Mucosa of rectum (tissue), 2 donors: ENCODE measurements around the gene GOLGA6L10.
"Not testable (repeated sequence)": the region's sequence is repeated elsewhere in the genome, so short reads cannot be mapped to it uniquely, and the experiment has no call there.

ENCODE experiments used
- H3K27ac ChIP-seq, 2 donors: one replicate each; pipeline ENCODE4 v1.7.0; 2013; ENCODE audit warnings: inconsistent platforms in 2 of 2, low read depth in 2 of 2, low read length in 2 of 2
- H3K27me3 ChIP-seq, 2 donors: one replicate each; pipeline ENCODE4 v1.7.0; 2013; ENCODE audit warnings: low read length in 2 of 2; ENCODE audit not compliant: control insufficient read depth in 2 of 2, insufficient read depth in 2 of 2
- H3K36me3 ChIP-seq, 2 donors: one replicate each; pipeline ENCODE4 v1.7.0; 2013; ENCODE audit warnings: low read length in 2 of 2; ENCODE audit not compliant: control insufficient read depth in 2 of 2, insufficient read depth in 2 of 2
- H3K4me1 ChIP-seq, 2 donors: one replicate each; pipeline ENCODE4 v1.7.0; 2013; ENCODE audit warnings: low read length in 2 of 2, mild to moderate bottlenecking in 1 of 2; ENCODE audit not compliant: control insufficient read depth in 2 of 2, insufficient read depth in 2 of 2
- H3K4me3 ChIP-seq, 2 donors: one replicate each; pipeline ENCODE4 v1.7.0; 2013; ENCODE audit warnings: low read length in 2 of 2
- H3K9ac ChIP-seq, 2 donors: one replicate each; pipeline ENCODE4 v1.7.0; 2013; ENCODE audit warnings: low read length in 2 of 2, low read depth in 1 of 2, mild to moderate bottlenecking in 1 of 2
- H3K9me3 ChIP-seq, 2 donors: one replicate each; pipeline ENCODE4 v1.7.0; 2013; ENCODE audit warnings: low read length in 2 of 2; ENCODE audit not compliant: control insufficient read depth in 2 of 2
- donor health status: healthy.
- donor health status: Normal muscosa, but diverticular disease.

GOLGA6L10 gene

GRCh38 chr15:82312586-82313349 is 36.5 kb downstream of the GOLGA6L10 start:
- Histone ChIP-seq H3K4me3 (no peak overlapping the region), H3K36me3 (no peaks in the 10 kb centered on the region), H3K27me3 (no peaks in the 10 kb centered on the region), H3K9me3 (no peaks in the 10 kb centered on the region), H3K27ac (no peak overlapping the region), H3K4me1 (no peaks in the 10 kb centered on the region), H3K9ac (no peak overlapping the region)

DNA sequence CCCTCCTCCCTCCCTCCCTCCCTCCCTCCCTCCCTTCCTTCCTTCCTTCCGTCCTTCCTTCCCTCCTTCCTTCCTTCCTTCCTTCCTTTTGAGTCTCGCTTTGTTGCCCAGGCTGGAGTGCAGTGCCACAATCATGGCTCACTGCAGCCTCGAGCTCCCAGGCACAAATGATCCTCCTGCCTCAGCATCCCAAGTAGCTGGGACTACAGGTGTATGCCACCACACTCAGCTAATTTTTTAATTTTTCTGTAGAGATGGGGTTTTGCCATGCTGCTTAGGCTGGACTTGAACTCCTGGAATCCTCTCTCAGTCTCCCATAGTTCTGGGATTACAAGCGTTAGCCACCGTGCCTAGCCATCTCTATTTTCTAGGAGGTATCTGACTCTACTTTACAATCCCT is 38.0 kb downstream of the GOLGA6L10 start:
- H3K27ac ChIP-seq, H3K9ac ChIP-seq, H3K36me3 ChIP-seq, H3K27me3 ChIP-seq, H3K4me1 ChIP-seq, H3K4me3 ChIP-seq, H3K9me3 ChIP-seq: not testable (repeated sequence)

DNA sequence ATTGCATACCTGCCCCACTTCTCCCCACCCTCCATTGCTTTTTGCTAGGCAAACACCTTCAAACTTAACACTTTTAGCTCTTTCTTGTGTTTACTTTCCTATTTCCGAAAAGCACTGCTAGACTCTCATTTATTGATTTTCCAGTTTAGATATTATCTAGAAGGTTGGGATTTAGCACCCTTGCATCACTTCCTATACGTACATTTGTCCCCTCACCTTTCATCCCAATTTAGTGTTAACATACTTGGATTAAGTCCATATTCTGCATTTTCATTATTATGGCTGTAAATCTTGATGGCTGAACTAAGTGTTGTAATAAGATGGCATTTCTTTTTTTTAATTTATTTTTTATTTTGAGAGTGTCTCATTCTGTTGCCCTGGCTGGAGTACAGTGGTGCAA is 39.5 kb downstream of the GOLGA6L10 start:
- no peak overlapping the region for H3K4me3 ChIP-seq
- H3K4me1 ChIP-seq = no peaks in the 10 kb centered on the region
- no peaks in the 10 kb centered on the region for H3K27me3 ChIP-seq
- H3K9ac ChIP-seq = no peak overlapping the region
- no peak overlapping the region for H3K27ac ChIP-seq
- H3K36me3 ChIP-seq = no peaks in the 10 kb centered on the region
- no peaks in the 10 kb centered on the region for H3K9me3 ChIP-seq

DNA sequence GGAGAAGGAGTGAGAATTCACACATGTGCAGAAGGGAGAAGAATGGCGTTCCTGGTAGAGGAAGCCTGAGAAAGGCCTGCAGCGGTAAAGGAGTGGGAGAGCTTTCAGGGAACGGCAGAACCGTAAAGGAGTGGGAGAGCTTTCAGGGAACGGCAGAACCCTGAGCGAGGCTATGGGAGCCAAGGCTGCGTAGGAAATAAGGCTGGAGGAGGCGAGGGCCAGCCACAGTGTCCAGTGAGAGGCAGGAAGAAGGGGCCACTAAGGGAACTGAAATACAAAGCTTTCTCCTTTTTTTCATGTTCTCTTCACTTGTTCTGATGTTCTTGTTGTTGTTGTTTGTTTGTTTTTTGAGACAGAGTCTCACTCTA is 41.6 kb downstream of the GOLGA6L10 start:
- Histone ChIP-seq H3K27ac (no peak overlapping the region), H3K9me3 (no peaks in the 10 kb centered on the region), H3K9ac (no peak overlapping the region), H3K27me3 (no peaks in the 10 kb centered on the region), H3K36me3 (no peaks in the 10 kb centered on the region), H3K4me3 (no peak overlapping the region), H3K4me1 (no peaks in the 10 kb centered on the region)

DNA sequence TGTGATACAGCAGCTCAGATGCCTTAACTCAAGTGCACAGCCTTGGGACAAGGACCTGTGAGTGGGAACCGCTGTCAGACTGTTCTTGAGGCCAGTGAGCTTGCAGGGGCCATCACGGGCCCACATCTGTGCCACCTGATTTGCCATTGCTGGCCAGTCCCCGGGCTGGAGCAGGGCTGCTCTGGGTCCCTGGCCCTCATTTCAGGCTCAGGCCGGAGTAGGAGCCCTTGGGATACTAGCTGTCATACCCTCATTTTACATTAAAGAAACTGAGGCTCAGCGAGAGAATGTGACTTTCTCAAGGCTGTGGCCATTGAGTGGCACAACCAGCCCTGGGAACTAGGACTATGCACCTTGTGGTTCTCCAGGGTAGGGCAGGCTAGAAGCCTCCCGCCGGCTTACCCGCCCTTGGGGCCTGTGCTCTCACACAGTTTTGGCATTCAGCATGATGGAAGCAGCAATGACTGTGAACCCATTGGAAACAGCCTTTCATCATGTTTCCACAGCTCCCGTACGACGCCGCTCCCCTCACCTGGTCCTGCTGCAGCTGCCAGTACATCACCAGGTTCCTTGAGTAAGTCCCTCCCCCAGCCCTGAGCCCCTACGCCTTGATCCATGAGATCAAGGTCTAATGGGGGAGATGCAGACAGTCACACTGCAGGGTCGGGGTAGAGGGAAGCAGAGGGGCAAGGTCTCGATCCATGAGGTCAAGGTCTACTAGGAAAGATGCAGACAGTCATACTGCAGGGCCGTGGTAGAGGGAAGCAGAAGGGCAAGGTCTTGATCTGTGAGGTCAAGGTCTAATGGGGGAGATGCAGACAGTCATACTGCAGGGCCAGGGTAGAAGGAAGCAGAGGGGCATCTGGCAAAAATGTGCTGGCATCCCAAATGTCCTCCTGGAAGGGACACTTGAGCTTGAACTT is 42.2 kb downstream of the GOLGA6L10 start:
- Histone ChIP-seq H3K27me3 (no peaks in the 10 kb centered on the region), H3K27ac (no peak overlapping the region), H3K9ac (no peak overlapping the region), H3K36me3 (no peaks in the 10 kb centered on the region), H3K9me3 (no peaks in the 10 kb centered on the region), H3K4me1 (no peaks in the 10 kb centered on the region), H3K4me3 (no peak overlapping the region)

- no peak overlapping the region for H3K9ac ChIP-seq
- H3K27me3 ChIP-seq = no peaks in the 10 kb centered on the region
- no peak overlapping the region for H3K4me3 ChIP-seq
- no peak overlapping the region for H3K27ac ChIP-seq
- no peaks in the 10 kb centered on the region for H3K9me3 ChIP-seq
- no peaks in the 10 kb centered on the region for H3K4me1 ChIP-seq
- no peaks in the 10 kb centered on the region for H3K36me3 ChIP-seq
Measured at GRCh38 chr15:82305621-82306048, 43.6 kb downstream of the GOLGA6L10 start.

- Histone ChIP-seq H3K4me1 (no peaks in the 10 kb centered on the region), H3K27me3 (no peaks in the 10 kb centered on the region), H3K36me3 (no peaks in the 10 kb centered on the region), H3K9ac (no peak overlapping the region), H3K27ac (no peak overlapping the region), H3K9me3 (no peaks in the 10 kb centered on the region), H3K4me3 (no peak overlapping the region)
Measured at GRCh38 chr15:82304778-82305090, 44.5 kb downstream of the GOLGA6L10 start.

DNA sequence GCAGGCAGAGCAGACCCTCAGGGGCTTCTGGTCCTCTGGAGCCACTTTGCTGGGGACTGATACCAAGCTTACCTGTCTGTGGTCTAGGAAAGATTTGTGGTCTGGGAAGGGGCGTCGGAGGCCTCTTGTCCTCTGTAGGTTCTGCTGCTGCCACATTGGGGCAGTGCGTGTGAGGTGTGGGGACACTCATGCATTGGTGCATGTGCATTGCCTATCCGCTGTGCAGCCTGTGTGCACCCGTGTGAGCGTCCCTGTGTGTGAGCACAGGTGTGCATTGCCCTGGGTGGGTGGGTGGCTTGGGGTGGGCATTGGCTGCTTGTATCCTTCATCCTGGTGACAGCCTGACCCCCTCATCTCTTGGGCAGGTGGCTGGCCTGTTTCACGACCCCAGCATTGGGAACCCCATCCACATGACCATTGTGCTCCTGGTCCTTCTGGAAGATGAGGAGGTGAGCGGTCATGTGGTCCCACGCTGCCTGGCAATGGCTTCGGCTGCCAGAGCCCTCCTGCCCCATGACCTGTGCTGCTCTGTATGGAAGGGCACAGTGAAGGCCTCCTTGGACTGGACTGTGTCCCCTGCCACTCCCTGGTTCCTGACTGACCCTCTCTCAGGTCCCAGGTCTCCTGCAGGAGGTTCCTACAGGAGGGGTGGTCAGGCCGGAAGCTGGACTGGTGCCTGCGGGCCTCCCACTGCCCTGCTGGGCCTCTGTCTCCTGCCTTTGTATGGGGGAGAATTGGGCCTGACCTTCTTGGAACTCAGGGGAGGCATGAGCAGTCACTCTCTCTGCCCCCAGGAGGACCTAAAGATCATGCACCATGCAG is 45.1 kb downstream of the GOLGA6L10 start:
- Histone ChIP-seq H3K4me1 (no peaks in the 10 kb centered on the region), H3K9ac (no peak overlapping the region), H3K27me3 (no peaks in the 10 kb centered on the region), H3K27ac (no peak overlapping the region), H3K4me3 (no peak overlapping the region), H3K9me3 (no peaks in the 10 kb centered on the region), H3K36me3 (no peaks in the 10 kb centered on the region)

DNA sequence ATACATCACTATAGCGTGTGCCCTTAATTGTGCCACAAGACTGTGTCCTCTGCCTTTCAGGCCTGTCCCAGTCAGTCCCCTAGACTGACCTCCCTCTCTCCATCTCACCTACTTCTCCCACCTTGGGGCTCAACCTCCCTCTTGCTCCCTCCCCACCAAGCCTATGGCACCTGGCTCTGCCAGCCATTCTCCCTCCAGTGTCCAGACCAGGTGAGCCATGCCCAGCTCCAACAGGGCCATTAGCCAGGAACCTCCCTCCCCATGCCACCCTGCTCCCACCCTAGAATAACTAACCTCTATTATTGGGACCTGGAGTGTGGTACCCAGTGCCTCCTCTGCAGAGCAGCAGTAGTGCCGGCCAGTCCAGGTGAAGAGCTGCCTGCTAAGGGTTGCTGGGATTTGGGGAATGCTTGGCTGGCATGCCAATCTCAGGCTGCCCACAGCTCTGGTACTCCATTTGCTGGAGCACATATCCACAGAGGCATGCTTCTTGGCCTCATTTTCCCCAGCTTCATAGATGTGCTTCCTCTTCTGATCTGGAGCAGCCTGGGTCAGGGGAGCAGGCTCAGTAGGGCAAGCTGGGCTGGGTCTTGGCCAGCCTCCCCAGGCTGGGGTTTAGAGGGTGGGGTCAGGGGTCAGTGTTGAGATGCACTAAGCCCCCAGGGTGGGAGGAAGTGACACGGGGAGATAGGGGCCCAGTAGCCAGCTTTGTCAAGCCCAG is 47.8 kb downstream of the GOLGA6L10 start:
- H3K4me3 ChIP-seq = no peak overlapping the region
- peaks cover 0 to 2% of the 10 kb centered on the region in 2 donors for H3K4me1 ChIP-seq
- no peaks in the 10 kb centered on the region for H3K9me3 ChIP-seq
- H3K36me3 ChIP-seq = no peaks in the 10 kb centered on the region
- H3K9ac ChIP-seq = no peak overlapping the region
- no peaks in the 10 kb centered on the region for H3K27me3 ChIP-seq
- H3K27ac ChIP-seq = no peak overlapping the region
